A549 (cell line): ENCODE data around the gene SPDYC. TPM values are rescaled to one million over a fixed set of nuclear protein-coding genes. Genes with fewer than 3 reads are reported as not detected.

Experiments
- ATAC-seq, 2 experiments: fragments of 200-7000 bp in 1 of 2; fragments of >200 bp in 1 of 2; cut with Nextera tagmentation in 1 of 2; cut with Tn5 transposase in 1 of 2; 3 replicates each; pipeline versions ENCODE4 v1.8.0 to v1.9.1; 2018 to 2020; ENCODE audit warnings: mild to moderate bottlenecking in 1 of 2, moderate library complexity in 1 of 2
- CTCF ChIA-PET: fragments of 300-600 bp; sonication (Branson Sonifier 250); formaldehyde crosslinking; extraction: SDS; loops from one replicate; lab custom pipeline; 2021; ENCODE audit warnings: antibody characterized with exemption, inconsistent platforms; lab: Yijun Ruan, JAX
- POLR2A ChIA-PET: fragments of 350-600 bp; formaldehyde crosslinking; extraction: SDS; loops from one replicate; lab custom pipeline; 2021; ENCODE audit warnings: antibody characterized with exemption, inconsistent platforms; lab: Yijun Ruan, JAX
- DNase-seq, 2 experiments: peaks; one replicate each; pipeline versions ENCODE4 v3.0.0 to v3.0.0-alpha.2; 2011 to 2016; ENCODE audit warnings: low read depth in 1 of 2, low spot score in 1 of 2
- FAIRE-seq: peaks from 2 replicates; lab custom pipeline; 2011; peaks lifted over from hg19 to GRCh38; lab: Jason Lieb, UNC
- H3K27ac ChIP-seq, 2 experiments: fragments of >200 bp; sonication (Bioruptor Twin); formaldehyde crosslinking; 3 replicates each; pipeline ENCODE4 v1.5.1; 2016 to 2017
- H3K4me1 ChIP-seq: fragments of >200 bp; sonication (Bioruptor Twin); formaldehyde crosslinking; 3 replicates; pipeline ENCODE4 v1.6.1; 2016
- H3K4me2 ChIP-seq: fragments of >200 bp; sonication (Bioruptor Twin); formaldehyde crosslinking; 3 replicates; pipeline ENCODE4 v1.6.1; 2016
- H3K4me3 ChIP-seq: fragments of >200 bp; sonication (Bioruptor Twin); formaldehyde crosslinking; 3 replicates; pipeline ENCODE4 v1.5.1; 2016
- H3K9me3 ChIP-seq: fragments of >200 bp; sonication (Bioruptor Twin); formaldehyde crosslinking; 3 replicates; pipeline ENCODE4 v1.6.1; 2016
- ATOH8 ChIP-seq: fragments of 250-450 bp; sonication (Bioruptor Pico); IDR thresholded peaks from 2 replicates; pipeline ENCODE4 v1.5.0; 2020; ENCODE audit warnings: low read depth, mild to moderate bottlenecking, moderate library complexity
- CHD2 ChIP-seq: fragments of 150-350 bp; IDR thresholded peaks from 2 replicates; pipeline ENCODE4 v1.6.1; 2014; ENCODE audit warnings: low read length; ENCODE audit not compliant: partially characterized antibody
- ESRRA ChIP-seq: fragments of 150-350 bp; IDR thresholded peaks from 2 replicates; pipeline ENCODE4 v1.6.1; 2014; ENCODE audit warnings: mild to moderate bottlenecking, low read length, borderline replicate concordance
- FOSL2 ChIP-seq, 2 experiments: fragments of 450-650 bp in 1 of 2; fragments of >200 bp in 1 of 2; sonication (Bioruptor Twin) in 1 of 2; formaldehyde crosslinking; IDR thresholded peaks; 2 replicates each; pipeline versions ENCODE4 v1.5.0 to v1.6.1; 2016 to 2020; ENCODE audit warnings: mild to moderate bottlenecking in 1 of 2, moderate library complexity in 1 of 2
- HOXA7 ChIP-seq: fragments of 250-450 bp; sonication (Bioruptor Pico); IDR thresholded peaks from 2 replicates; pipeline ENCODE4 v1.5.0; 2020; ENCODE audit warnings: mild to moderate bottlenecking, moderate library complexity
- HOXB5 ChIP-seq: fragments of 250-450 bp; sonication (Bioruptor Pico); IDR thresholded peaks from 2 replicates; pipeline ENCODE4 v1.5.0; 2020; ENCODE audit warnings: mild to moderate bottlenecking, moderate library complexity
- JUNB ChIP-seq: fragments of >200 bp; sonication (Bioruptor Twin); formaldehyde crosslinking; IDR thresholded peaks from 2 replicates; pipeline ENCODE4 v1.6.1; 2016
- MAZ ChIP-seq: fragments of 150-350 bp; IDR thresholded peaks from 2 replicates; pipeline ENCODE4 v1.6.1; 2014; ENCODE audit warnings: antibody characterized with exemption, low read depth, low read length, borderline replicate concordance
- NPAS2 ChIP-seq: fragments of 250-450 bp; sonication (Bioruptor Pico); IDR thresholded peaks from 2 replicates; pipeline ENCODE4 v1.8.0; 2022; ENCODE audit warnings: mild to moderate bottlenecking, moderate library complexity, borderline replicate concordance
- PHF8 ChIP-seq: fragments of 200-600 bp; sonication (generic); IDR thresholded peaks from 2 replicates; pipeline ENCODE4 v1.6.1; 2016; ENCODE audit warnings: low read depth, mild to moderate bottlenecking, antibody characterized with exemption, moderate library complexity, borderline replicate concordance
- RAD21 ChIP-seq, 2 experiments: fragments of >200 bp in 1 of 2; sonication (Bioruptor Twin) in 1 of 2; formaldehyde crosslinking in 1 of 2; IDR thresholded peaks in 1 of 2; conservative IDR thresholded peaks in 1 of 2; 2 replicates in 1 of 2; 3 replicates in 1 of 2; pipeline ENCODE4 v1.6.1; 2012 to 2018; ENCODE audit warnings: inconsistent platforms in 1 of 2
- RNF2 ChIP-seq: fragments of 200-600 bp; sonication (generic); IDR thresholded peaks from 2 replicates; pipeline ENCODE4 v1.6.1; 2016; ENCODE audit warnings: low read depth, mild to moderate bottlenecking, antibody characterized with exemption, moderate library complexity, borderline replicate concordance
- SMC3 ChIP-seq: fragments of >200 bp; sonication (Bioruptor Twin); formaldehyde crosslinking; IDR thresholded peaks from 3 replicates; pipeline ENCODE4 v1.6.1; 2018; ENCODE audit warnings: inconsistent platforms
- SREBF2 ChIP-seq: fragments of 450-650 bp; IDR thresholded peaks from 2 replicates; pipeline ENCODE4 v1.6.1; 2014; ENCODE audit warnings: mild to moderate bottlenecking, moderate library complexity
- TFCP2L1 ChIP-seq: fragments of 250-450 bp; sonication (Bioruptor Pico); IDR thresholded peaks from 2 replicates; pipeline ENCODE4 v1.5.0; 2021; ENCODE audit warnings: mild to moderate bottlenecking
- ZC3H11A ChIP-seq: fragments of 450-650 bp; IDR thresholded peaks from 2 replicates; pipeline ENCODE4 v1.6.1; 2014; ENCODE audit warnings: antibody characterized with exemption, mild to moderate bottlenecking
- ZSCAN20 ChIP-seq: fragments of 250-450 bp; sonication (Bioruptor Pico); IDR thresholded peaks from 2 replicates; pipeline ENCODE4 v1.8.0; 2022; ENCODE audit warnings: mild to moderate bottlenecking, moderate library complexity
- WGBS: methylation state at CpG from one replicate; pipeline ENCODE4 v1.1.6; 2017; ENCODE audit errors: missing lambda C conversion rate; 5-methylcytosine and 5-hydroxymethylcytosine counted together
- polyA plus RNA-seq, 4 experiments: library from polyadenylated mRNA; depleted of rRNA in 3 of 4; stranded (reverse); fragments of >200 nt; fragmentation: RNase III in 1 of 4; extraction: RNeasy Plus Mini Kit Qiagen cat#74134 plus additional on column Dnase treatment in 1 of 4; gene quantifications; 2 replicates in 3 of 4; 3 replicates in 1 of 4; pipeline ENCODE4 v1.2.3, GENCODE V29; 2011 to 2017
- TF ChIP-seq, protein P1 (sequence below): fragments of 200-600 bp; sonication (generic); IDR thresholded peaks from 2 replicates; pipeline ENCODE4 v1.6.1; 2016; ENCODE audit warnings: antibody characterized with exemption, mild to moderate bottlenecking, moderate library complexity

Gene SPDYC
- polyA plus RNA-seq, 2 of the 4 experiments (the other 2 are of a cell fraction), result not detected

- FAIRE-seq (no peak), DNase-seq (no peak), ATAC-seq (no peak)
- TF ChIP-seq HOXB5 (CRISPR knock-in tag) (no peak), PHF8 (no peak), ATOH8 (CRISPR knock-in tag) (no peak), SREBF2 (no peak), RNF2 (no peak), HOXA7 (CRISPR knock-in tag) (no peak), NPAS2 (CRISPR knock-in tag) (no peak), MAZ (no peak), ZSCAN20 (CRISPR knock-in tag) (no peak), SMC3 (no peak), ZC3H11A (no peak), FOSL2 (IDR thresholded peaks at IDR 0.05) (no peak), FOSL2 (CRISPR knock-in tag; IDR thresholded peaks at IDR 0.05) (no peak), CHD2 (no peak), RAD21 (conservative IDR thresholded peaks at IDR 0.05 in 1 of 2, IDR thresholded peaks at IDR 0.05 in 1 of 2) (no peak), TFCP2L1 (CRISPR knock-in tag) (no peak)
- TF ChIP-seq, protein P1, sequence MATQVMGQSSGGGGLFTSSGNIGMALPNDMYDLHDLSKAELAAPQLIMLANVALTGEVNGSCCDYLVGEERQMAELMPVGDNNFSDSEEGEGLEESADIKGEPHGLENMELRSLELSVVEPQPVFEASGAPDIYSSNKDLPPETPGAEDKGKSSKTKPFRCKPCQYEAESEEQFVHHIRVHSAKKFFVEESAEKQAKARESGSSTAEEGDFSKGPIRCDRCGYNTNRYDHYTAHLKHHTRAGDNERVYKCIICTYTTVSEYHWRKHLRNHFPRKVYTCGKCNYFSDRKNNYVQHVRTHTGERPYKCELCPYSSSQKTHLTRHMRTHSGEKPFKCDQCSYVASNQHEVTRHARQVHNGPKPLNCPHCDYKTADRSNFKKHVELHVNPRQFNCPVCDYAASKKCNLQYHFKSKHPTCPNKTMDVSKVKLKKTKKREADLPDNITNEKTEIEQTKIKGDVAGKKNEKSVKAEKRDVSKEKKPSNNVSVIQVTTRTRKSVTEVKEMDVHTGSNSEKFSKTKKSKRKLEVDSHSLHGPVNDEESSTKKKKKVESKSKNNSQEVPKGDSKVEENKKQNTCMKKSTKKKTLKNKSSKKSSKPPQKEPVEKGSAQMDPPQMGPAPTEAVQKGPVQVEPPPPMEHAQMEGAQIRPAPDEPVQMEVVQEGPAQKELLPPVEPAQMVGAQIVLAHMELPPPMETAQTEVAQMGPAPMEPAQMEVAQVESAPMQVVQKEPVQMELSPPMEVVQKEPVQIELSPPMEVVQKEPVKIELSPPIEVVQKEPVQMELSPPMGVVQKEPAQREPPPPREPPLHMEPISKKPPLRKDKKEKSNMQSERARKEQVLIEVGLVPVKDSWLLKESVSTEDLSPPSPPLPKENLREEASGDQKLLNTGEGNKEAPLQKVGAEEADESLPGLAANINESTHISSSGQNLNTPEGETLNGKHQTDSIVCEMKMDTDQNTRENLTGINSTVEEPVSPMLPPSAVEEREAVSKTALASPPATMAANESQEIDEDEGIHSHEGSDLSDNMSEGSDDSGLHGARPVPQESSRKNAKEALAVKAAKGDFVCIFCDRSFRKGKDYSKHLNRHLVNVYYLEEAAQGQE, result no peak
- Histone ChIP-seq H3K4me2 (no peak overlapping the region), H3K4me3 (no peak overlapping the region), H3K4me1 (no peaks in the 10 kb centered on the region), H3K9me3 (no peaks in the 10 kb centered on the region), H3K27ac (no peak overlapping the region)
- ChIA-PET POLR2A (no interaction called here), CTCF (interaction anchor here (1.0 kb wide), 1 partner anchor 12 kb away, joined by 4 read pairs; no protein-coding TSS in a partner anchor)
- 95% methylated on average over 4 of the region's 4 CpGs for WGBS
Observed at GRCh38 chr11:65210748-65211147, 40.7 kb downstream of the SPDYC start.

DNA sequence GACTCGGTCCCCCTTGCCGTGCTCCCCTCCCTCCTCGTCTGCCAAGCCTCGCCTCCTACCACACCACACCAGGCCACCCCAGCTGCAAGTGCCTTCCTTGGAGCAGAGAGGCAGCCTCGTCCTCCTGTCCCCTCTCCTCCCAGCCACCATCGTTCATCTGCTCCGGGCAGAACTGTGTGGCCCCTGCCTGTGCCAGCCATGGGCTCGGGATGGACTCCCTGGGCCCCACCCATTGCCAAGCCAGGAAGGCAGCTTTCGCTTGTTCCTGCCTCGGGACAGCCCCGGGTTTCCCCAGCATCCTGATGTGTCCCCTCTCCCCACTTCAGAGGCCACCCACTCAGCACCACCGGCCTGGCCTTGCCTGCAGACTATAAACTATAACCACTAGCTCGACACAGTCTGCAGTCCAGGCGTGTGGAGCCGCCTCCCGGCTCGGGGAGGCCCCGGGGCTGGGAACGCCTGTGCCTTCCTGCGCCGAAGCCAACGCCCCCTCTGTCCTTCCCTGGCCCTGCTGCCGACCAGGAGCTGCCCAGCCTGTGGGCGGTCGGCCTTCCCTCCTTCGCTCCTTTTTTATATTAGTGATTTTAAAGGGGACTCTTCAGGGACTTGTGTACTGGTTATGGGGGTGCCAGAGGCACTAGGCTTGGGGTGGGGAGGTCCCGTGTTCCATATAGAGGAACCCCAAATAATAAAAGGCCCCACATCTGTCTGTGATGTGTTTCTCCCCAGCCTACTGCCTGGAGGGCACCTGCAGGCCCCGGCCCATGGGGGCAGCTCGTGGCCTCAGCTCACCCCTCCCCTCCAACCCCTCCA, 41.5 kb downstream of the SPDYC start:
- CTCF ChIA-PET, result interaction anchor here (0.8 to 1.6 kb wide), 9 partner anchors 11 to 205 kb away, joined by 3 to 9 read pairs (median 4); partner anchors contain the start of gene CAPN1
- whole genome bisulfite sequencing, result 91% methylated on average over 29 of the region's 29 CpGs
- Histone ChIP-seq H3K9me3 (no peaks in the 10 kb centered on the region), H3K4me2 (no peak overlapping the region), H3K4me1 (no peaks in the 10 kb centered on the region)
- FAIRE-seq, result no peak
- TF ChIP-seq ESRRA, result no peak
- TF ChIP-seq JUNB, result no peak
- TF ChIP-seq, all 56 proteins: peak for 0
- POLR2A ChIA-PET, result no interaction called here
- no peak for ATAC-seq
- no peak for DNase-seq
- Histone ChIP-seq H3K4me3 (no peak overlapping the region), H3K27ac (no peak overlapping the region)
